WTC11 (cell line): ENCODE data around the gene ARHGAP15. TPM values are rescaled to one million over a fixed set of nuclear protein-coding genes. Genes with fewer than 3 reads are reported as not detected.

Experiments used
- ATAC-seq: fragments of 200-7000 bp; cut with Tn5 transposase; 2 replicates; pipeline ENCODE4 v1.10.0; 2021; ENCODE audit warnings: mild to moderate bottlenecking, moderate library complexity
- CTCF ChIA-PET: fragments of 300-600 bp; sonication (Branson Sonifier 250); formaldehyde crosslinking; loops from one replicate; lab custom pipeline; 2021; ENCODE audit warnings: antibody characterized with exemption; lab: Charles Lee
- POLR2A ChIA-PET: fragments of 350-600 bp; sonication (Branson Sonifier 250); formaldehyde crosslinking; loops from one replicate; lab custom pipeline; 2021; ENCODE audit warnings: antibody characterized with exemption; lab: Charles Lee
- DNase-seq: peaks from one replicate; pipeline ENCODE4 v3.0.0; 2021; ENCODE audit warnings: low spot score
- H3K27ac Mint-ChIP-seq: 2 replicates; pipeline ENCODE4 v1.8.0; 2021; ENCODE audit warnings: mixed read lengths
- H3K27me3 Mint-ChIP-seq: 2 replicates; pipeline ENCODE4 v1.8.0; 2021; ENCODE audit warnings: low read depth, mild to moderate bottlenecking, moderate library complexity, mixed read lengths
- H3K36me3 Mint-ChIP-seq: 2 replicates; pipeline ENCODE4 v1.8.0; 2021; ENCODE audit warnings: mixed read lengths
- H3K4me1 Mint-ChIP-seq: 2 replicates; pipeline ENCODE4 v1.8.0; 2022; ENCODE audit warnings: mixed read lengths
- H3K4me3 Mint-ChIP-seq: 2 replicates; pipeline ENCODE4 v1.8.0; 2021; ENCODE audit warnings: mild to moderate bottlenecking, moderate library complexity, mixed read lengths
- H3K9me3 Mint-ChIP-seq: 2 replicates; pipeline ENCODE4 v1.8.0; 2021; ENCODE audit warnings: mixed read lengths
- ATF3 ChIP-seq: sonication (generic); formaldehyde crosslinking; conservative IDR thresholded peaks from 2 replicates; pipeline ENCODE4 v1.8.1; 2022; ENCODE audit warnings: mild to moderate bottlenecking, missing genetic modification reagents
- CBFB ChIP-seq: sonication (generic); formaldehyde crosslinking; IDR thresholded peaks from 2 replicates; pipeline ENCODE4 v1.8.1; 2022; ENCODE audit warnings: mild to moderate bottlenecking, low read depth, missing genetic modification reagents
- ETV6 ChIP-seq: sonication (generic); formaldehyde crosslinking; IDR thresholded peaks from 2 replicates; pipeline ENCODE4 v1.8.1; 2022; ENCODE audit warnings: mild to moderate bottlenecking, missing genetic modification reagents
- FOXJ3 ChIP-seq: sonication (generic); formaldehyde crosslinking; IDR thresholded peaks from 2 replicates; pipeline ENCODE4 v1.9.0; 2021; ENCODE audit warnings: missing genetic modification reagents, mild to moderate bottlenecking, borderline replicate concordance
- IRF2 ChIP-seq: sonication (generic); formaldehyde crosslinking; IDR thresholded peaks from 2 replicates; pipeline ENCODE4 v1.8.0; 2022; ENCODE audit warnings: low read depth, missing genetic modification reagents, borderline replicate concordance
- MXD4 ChIP-seq: fragments of 250-450 bp; sonication (Bioruptor Pico); IDR thresholded peaks from 2 replicates; pipeline ENCODE4 v1.8.0; 2021; ENCODE audit warnings: mild to moderate bottlenecking, moderate library complexity, borderline replicate concordance
- NR1H2 ChIP-seq: sonication (generic); formaldehyde crosslinking; IDR thresholded peaks from 2 replicates; pipeline ENCODE4 v1.9.0; 2021; ENCODE audit warnings: mild to moderate bottlenecking, moderate library complexity, missing genetic modification reagents
- PRRX2 ChIP-seq: fragments of 250-450 bp; sonication (Bioruptor Pico); IDR thresholded peaks from 2 replicates; pipeline ENCODE4 v1.8.0; 2021; ENCODE audit warnings: mild to moderate bottlenecking
- RORB ChIP-seq: fragments of 250-450 bp; sonication (Bioruptor Pico); IDR thresholded peaks from 2 replicates; pipeline ENCODE4 v1.9.0; 2021; ENCODE audit warnings: mild to moderate bottlenecking
- SMAD4 ChIP-seq: sonication (generic); formaldehyde crosslinking; IDR thresholded peaks from 2 replicates; pipeline ENCODE4 v1.8.0; 2022; ENCODE audit warnings: mild to moderate bottlenecking, missing genetic modification reagents
- TCF7 ChIP-seq: sonication (generic); formaldehyde crosslinking; IDR thresholded peaks from 2 replicates; pipeline ENCODE4 v1.8.0; 2022; ENCODE audit warnings: mild to moderate bottlenecking, low read depth, missing genetic modification reagents, moderate library complexity
- TEAD1 ChIP-seq: sonication (generic); formaldehyde crosslinking; IDR thresholded peaks from 2 replicates; pipeline ENCODE4 v1.8.0; 2022; ENCODE audit warnings: mild to moderate bottlenecking, missing genetic modification reagents
- ZBTB21 ChIP-seq: sonication (generic); formaldehyde crosslinking; IDR thresholded peaks from 2 replicates; pipeline ENCODE4 v1.8.1; 2023; ENCODE audit warnings: mild to moderate bottlenecking, missing genetic modification reagents, borderline replicate concordance
- ZNF219 ChIP-seq: sonication (generic); formaldehyde crosslinking; IDR thresholded peaks from 2 replicates; pipeline ENCODE4 v1.8.0; 2023; ENCODE audit warnings: missing genetic modification reagents, mild to moderate bottlenecking, borderline replicate concordance
- ZNF317 ChIP-seq: sonication (generic); formaldehyde crosslinking; IDR thresholded peaks from 2 replicates; pipeline ENCODE4 v1.8.1; 2023; ENCODE audit warnings: low read depth, mild to moderate bottlenecking, moderate library complexity, missing genetic modification reagents, borderline replicate concordance
- ZNF671 ChIP-seq: fragments of 250-450 bp; sonication (Bioruptor Pico); IDR thresholded peaks from 2 replicates; pipeline ENCODE4 v1.8.0; 2021; ENCODE audit warnings: mild to moderate bottlenecking
- total RNA-seq: library from RNA; stranded (reverse); gene quantifications from 3 replicates; pipeline ENCODE4 v1.2.3, GENCODE V29; 2021
- TF ChIP-seq, protein P1 (sequence below): sonication (generic); formaldehyde crosslinking; IDR thresholded peaks from 2 replicates; pipeline ENCODE4 v1.8.0; 2023; ENCODE audit warnings: missing genetic modification reagents, mild to moderate bottlenecking, borderline replicate concordance
- TF ChIP-seq, protein P2 (sequence below): sonication (generic); formaldehyde crosslinking; IDR thresholded peaks from 2 replicates; pipeline ENCODE4 v1.8.1; 2023; ENCODE audit warnings: mild to moderate bottlenecking, missing genetic modification reagents
- TF ChIP-seq, protein P3 (sequence below): sonication (generic); formaldehyde crosslinking; IDR thresholded peaks from 2 replicates; pipeline ENCODE4 v1.8.1; 2023; ENCODE audit warnings: mild to moderate bottlenecking, missing genetic modification reagents
- TF ChIP-seq, protein P4 (sequence below): sonication (generic); formaldehyde crosslinking; IDR thresholded peaks from 2 replicates; pipeline ENCODE4 v1.8.0; 2023; ENCODE audit warnings: missing genetic modification reagents
- TF ChIP-seq, protein P5 (sequence below): sonication (generic); formaldehyde crosslinking; IDR thresholded peaks from 2 replicates; pipeline ENCODE4 v1.8.1; 2023; ENCODE audit warnings: mild to moderate bottlenecking, missing genetic modification reagents, moderate library complexity
- TF ChIP-seq, protein P6 (sequence below): fragments of 250-450 bp; sonication (Bioruptor Pico); IDR thresholded peaks from 2 replicates; pipeline ENCODE4 v1.9.0; 2021; ENCODE audit warnings: mild to moderate bottlenecking
- TF ChIP-seq, protein P7 (sequence below): fragments of 200-600 bp; IDR thresholded peaks from 2 replicates; pipeline ENCODE4 v1.8.0; 2022; ENCODE audit warnings: antibody characterized with exemption

Gene ARHGAP15
- total RNA-seq, 1 experiment from 2014 or later, result 0.28 TPM

- TF ChIP-seq, protein P1, sequence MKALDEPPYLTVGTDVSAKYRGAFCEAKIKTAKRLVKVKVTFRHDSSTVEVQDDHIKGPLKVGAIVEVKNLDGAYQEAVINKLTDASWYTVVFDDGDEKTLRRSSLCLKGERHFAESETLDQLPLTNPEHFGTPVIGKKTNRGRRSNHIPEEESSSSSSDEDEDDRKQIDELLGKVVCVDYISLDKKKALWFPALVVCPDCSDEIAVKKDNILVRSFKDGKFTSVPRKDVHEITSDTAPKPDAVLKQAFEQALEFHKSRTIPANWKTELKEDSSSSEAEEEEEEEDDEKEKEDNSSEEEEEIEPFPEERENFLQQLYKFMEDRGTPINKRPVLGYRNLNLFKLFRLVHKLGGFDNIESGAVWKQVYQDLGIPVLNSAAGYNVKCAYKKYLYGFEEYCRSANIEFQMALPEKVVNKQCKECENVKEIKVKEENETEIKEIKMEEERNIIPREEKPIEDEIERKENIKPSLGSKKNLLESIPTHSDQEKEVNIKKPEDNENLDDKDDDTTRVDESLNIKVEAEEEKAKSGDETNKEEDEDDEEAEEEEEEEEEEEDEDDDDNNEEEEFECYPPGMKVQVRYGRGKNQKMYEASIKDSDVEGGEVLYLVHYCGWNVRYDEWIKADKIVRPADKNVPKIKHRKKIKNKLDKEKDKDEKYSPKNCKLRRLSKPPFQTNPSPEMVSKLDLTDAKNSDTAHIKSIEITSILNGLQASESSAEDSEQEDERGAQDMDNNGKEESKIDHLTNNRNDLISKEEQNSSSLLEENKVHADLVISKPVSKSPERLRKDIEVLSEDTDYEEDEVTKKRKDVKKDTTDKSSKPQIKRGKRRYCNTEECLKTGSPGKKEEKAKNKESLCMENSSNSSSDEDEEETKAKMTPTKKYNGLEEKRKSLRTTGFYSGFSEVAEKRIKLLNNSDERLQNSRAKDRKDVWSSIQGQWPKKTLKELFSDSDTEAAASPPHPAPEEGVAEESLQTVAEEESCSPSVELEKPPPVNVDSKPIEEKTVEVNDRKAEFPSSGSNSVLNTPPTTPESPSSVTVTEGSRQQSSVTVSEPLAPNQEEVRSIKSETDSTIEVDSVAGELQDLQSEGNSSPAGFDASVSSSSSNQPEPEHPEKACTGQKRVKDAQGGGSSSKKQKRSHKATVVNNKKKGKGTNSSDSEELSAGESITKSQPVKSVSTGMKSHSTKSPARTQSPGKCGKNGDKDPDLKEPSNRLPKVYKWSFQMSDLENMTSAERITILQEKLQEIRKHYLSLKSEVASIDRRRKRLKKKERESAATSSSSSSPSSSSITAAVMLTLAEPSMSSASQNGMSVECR (CRISPR knock-in tag), result no peak
- TF ChIP-seq IRF2 (no peak), ETV6 (no peak), FOXJ3 (CRISPR knock-in tag) (no peak), PRRX2 (CRISPR knock-in tag) (no peak), SMAD4 (CRISPR knock-in tag) (no peak), ATF3 (no peak)
Observed at GRCh38 chr2:143333847-143334246, 204.6 kb downstream of the ARHGAP15 start (continued).

- CTCF ChIA-PET, result interaction anchor here (1.4 kb wide), 1 partner anchor 51 kb away, joined by 3 read pairs; no protein-coding TSS in a partner anchor
- POLR2A ChIA-PET, result no interaction called here
- TF ChIP-seq CBFB (CRISPR knock-in tag) (no peak), RORB (no peak), ZBTB21 (CRISPR knock-in tag) (no peak), NR1H2 (CRISPR knock-in tag) (no peak), MXD4 (CRISPR knock-in tag) (no peak), TEAD1 (CRISPR knock-in tag) (no peak), TCF7 (CRISPR knock-in tag) (no peak), ETV6 (no peak), ZNF219 (CRISPR knock-in tag) (no peak), ZNF671 (no peak), IRF2 (no peak), ZNF317 (no peak)
- TF ChIP-seq, protein P2, sequence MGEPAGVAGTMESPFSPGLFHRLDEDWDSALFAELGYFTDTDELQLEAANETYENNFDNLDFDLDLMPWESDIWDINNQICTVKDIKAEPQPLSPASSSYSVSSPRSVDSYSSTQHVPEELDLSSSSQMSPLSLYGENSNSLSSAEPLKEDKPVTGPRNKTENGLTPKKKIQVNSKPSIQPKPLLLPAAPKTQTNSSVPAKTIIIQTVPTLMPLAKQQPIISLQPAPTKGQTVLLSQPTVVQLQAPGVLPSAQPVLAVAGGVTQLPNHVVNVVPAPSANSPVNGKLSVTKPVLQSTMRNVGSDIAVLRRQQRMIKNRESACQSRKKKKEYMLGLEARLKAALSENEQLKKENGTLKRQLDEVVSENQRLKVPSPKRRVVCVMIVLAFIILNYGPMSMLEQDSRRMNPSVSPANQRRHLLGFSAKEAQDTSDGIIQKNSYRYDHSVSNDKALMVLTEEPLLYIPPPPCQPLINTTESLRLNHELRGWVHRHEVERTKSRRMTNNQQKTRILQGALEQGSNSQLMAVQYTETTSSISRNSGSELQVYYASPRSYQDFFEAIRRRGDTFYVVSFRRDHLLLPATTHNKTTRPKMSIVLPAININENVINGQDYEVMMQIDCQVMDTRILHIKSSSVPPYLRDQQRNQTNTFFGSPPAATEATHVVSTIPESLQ (CRISPR knock-in tag), result no peak
- TF ChIP-seq, protein P3, sequence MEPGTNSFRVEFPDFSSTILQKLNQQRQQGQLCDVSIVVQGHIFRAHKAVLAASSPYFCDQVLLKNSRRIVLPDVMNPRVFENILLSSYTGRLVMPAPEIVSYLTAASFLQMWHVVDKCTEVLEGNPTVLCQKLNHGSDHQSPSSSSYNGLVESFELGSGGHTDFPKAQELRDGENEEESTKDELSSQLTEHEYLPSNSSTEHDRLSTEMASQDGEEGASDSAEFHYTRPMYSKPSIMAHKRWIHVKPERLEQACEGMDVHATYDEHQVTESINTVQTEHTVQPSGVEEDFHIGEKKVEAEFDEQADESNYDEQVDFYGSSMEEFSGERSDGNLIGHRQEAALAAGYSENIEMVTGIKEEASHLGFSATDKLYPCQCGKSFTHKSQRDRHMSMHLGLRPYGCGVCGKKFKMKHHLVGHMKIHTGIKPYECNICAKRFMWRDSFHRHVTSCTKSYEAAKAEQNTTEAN (CRISPR knock-in tag), result no peak
- TF ChIP-seq, protein P4, sequence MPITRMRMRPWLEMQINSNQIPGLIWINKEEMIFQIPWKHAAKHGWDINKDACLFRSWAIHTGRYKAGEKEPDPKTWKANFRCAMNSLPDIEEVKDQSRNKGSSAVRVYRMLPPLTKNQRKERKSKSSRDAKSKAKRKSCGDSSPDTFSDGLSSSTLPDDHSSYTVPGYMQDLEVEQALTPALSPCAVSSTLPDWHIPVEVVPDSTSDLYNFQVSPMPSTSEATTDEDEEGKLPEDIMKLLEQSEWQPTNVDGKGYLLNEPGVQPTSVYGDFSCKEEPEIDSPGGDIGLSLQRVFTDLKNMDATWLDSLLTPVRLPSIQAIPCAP (CRISPR knock-in tag), result no peak
- TF ChIP-seq, protein P5, sequence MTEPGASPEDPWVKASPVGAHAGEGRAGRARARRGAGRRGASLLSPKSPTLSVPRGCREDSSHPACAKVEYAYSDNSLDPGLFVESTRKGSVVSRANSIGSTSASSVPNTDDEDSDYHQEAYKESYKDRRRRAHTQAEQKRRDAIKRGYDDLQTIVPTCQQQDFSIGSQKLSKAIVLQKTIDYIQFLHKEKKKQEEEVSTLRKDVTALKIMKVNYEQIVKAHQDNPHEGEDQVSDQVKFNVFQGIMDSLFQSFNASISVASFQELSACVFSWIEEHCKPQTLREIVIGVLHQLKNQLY (CRISPR knock-in tag), result no peak
- TF ChIP-seq, protein P6, sequence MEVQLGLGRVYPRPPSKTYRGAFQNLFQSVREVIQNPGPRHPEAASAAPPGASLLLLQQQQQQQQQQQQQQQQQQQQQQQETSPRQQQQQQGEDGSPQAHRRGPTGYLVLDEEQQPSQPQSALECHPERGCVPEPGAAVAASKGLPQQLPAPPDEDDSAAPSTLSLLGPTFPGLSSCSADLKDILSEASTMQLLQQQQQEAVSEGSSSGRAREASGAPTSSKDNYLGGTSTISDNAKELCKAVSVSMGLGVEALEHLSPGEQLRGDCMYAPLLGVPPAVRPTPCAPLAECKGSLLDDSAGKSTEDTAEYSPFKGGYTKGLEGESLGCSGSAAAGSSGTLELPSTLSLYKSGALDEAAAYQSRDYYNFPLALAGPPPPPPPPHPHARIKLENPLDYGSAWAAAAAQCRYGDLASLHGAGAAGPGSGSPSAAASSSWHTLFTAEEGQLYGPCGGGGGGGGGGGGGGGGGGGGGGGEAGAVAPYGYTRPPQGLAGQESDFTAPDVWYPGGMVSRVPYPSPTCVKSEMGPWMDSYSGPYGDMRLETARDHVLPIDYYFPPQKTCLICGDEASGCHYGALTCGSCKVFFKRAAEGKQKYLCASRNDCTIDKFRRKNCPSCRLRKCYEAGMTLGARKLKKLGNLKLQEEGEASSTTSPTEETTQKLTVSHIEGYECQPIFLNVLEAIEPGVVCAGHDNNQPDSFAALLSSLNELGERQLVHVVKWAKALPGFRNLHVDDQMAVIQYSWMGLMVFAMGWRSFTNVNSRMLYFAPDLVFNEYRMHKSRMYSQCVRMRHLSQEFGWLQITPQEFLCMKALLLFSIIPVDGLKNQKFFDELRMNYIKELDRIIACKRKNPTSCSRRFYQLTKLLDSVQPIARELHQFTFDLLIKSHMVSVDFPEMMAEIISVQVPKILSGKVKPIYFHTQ, result no peak
- TF ChIP-seq, protein P7, sequence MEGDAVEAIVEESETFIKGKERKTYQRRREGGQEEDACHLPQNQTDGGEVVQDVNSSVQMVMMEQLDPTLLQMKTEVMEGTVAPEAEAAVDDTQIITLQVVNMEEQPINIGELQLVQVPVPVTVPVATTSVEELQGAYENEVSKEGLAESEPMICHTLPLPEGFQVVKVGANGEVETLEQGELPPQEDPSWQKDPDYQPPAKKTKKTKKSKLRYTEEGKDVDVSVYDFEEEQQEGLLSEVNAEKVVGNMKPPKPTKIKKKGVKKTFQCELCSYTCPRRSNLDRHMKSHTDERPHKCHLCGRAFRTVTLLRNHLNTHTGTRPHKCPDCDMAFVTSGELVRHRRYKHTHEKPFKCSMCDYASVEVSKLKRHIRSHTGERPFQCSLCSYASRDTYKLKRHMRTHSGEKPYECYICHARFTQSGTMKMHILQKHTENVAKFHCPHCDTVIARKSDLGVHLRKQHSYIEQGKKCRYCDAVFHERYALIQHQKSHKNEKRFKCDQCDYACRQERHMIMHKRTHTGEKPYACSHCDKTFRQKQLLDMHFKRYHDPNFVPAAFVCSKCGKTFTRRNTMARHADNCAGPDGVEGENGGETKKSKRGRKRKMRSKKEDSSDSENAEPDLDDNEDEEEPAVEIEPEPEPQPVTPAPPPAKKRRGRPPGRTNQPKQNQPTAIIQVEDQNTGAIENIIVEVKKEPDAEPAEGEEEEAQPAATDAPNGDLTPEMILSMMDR, result no peak
Observed at GRCh38 chr2:143334837-143335236, 205.6 kb downstream of the ARHGAP15 start.

More at GRCh38 chr2:143334837-143335236, 205.6 kb downstream of the ARHGAP15 start:
- DNase-seq (no peak), ATAC-seq (no peak)
- Mint-ChIP-seq H3K4me3 (no peak overlapping the region), H3K27me3 (no peaks in the 10 kb centered on the region), H3K27ac (no peak overlapping the region), H3K9me3 (no peaks in the 10 kb centered on the region), H3K4me1 (0 out of 2 replicates have a peak, but pooled peaks cover 4% of the 10 kb centered on the region), H3K36me3 (no peaks in the 10 kb centered on the region)
